Loucy (cell line): ENCODE data around the gene A2M.

ENCODE experiments used
- EZH2phosphoT487 ChIP-seq: fragments of 200-600 bp; IDR thresholded peaks from 2 replicates; pipeline ENCODE4 v1.6.1; 2018; ENCODE audit warnings: antibody characterized with exemption, mild to moderate bottlenecking, moderate library complexity, borderline replicate concordance
- TF ChIP-seq, protein P1 (sequence below): fragments of 200-600 bp; sonication (generic); conservative IDR thresholded peaks from 2 replicates; pipeline ENCODE4 v1.5.1; 2014; ENCODE audit warnings: mild to moderate bottlenecking, antibody characterized with exemption, low read length

DNA sequence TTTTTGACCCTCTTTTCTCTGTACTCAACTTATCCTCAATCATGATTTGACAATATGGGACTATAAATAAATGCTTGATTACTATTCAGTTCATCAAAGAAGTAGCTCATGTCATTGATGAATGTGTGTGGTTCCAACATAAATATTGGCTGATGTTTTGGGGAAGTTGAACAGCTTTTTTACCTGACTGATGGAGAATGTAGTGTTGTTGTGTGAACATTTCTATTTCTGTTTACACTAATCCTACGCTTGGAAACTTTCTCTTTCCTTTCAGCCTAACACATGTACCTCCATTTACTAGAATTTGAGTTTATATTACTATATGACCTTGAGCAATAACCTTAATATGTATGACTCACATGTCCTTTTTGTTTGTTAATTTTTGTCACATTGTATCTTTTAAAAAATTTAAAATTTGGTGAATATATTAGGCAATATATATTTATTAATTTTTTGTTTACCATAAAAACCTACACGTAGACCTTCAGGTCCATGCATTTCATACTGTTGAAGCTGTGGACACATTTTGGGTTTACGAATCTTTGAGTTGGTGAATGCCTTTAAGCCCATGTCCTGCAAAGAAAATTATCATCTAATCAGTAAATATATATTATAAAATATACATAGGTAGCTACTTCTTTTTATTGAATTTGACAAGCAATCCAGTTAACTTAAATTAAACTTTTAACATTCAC, 21.1 kb downstream of the A2M start:
- TF ChIP-seq, protein P1, sequence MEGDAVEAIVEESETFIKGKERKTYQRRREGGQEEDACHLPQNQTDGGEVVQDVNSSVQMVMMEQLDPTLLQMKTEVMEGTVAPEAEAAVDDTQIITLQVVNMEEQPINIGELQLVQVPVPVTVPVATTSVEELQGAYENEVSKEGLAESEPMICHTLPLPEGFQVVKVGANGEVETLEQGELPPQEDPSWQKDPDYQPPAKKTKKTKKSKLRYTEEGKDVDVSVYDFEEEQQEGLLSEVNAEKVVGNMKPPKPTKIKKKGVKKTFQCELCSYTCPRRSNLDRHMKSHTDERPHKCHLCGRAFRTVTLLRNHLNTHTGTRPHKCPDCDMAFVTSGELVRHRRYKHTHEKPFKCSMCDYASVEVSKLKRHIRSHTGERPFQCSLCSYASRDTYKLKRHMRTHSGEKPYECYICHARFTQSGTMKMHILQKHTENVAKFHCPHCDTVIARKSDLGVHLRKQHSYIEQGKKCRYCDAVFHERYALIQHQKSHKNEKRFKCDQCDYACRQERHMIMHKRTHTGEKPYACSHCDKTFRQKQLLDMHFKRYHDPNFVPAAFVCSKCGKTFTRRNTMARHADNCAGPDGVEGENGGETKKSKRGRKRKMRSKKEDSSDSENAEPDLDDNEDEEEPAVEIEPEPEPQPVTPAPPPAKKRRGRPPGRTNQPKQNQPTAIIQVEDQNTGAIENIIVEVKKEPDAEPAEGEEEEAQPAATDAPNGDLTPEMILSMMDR = no peak
- no peak for TF ChIP-seq EZH2phosphoT487
